Loucy (cell line): Measurements from ENCODE around the gene KBTBD4.
"Not testable (repeated sequence)": the region's sequence is repeated elsewhere in the genome, so short reads cannot be mapped to it uniquely, and the experiment has no call there.

Experiments
- EZH2phosphoT487 ChIP-seq: fragments of 200-600 bp; IDR thresholded peaks from 2 replicates; pipeline ENCODE4 v1.6.1; 2018; ENCODE audit warnings: antibody characterized with exemption, mild to moderate bottlenecking, moderate library complexity, borderline replicate concordance
- TF ChIP-seq, protein P1 (sequence below): fragments of 200-600 bp; sonication (generic); conservative IDR thresholded peaks from 2 replicates; pipeline ENCODE4 v1.5.1; 2014; ENCODE audit warnings: mild to moderate bottlenecking, antibody characterized with exemption, low read length

DNA sequence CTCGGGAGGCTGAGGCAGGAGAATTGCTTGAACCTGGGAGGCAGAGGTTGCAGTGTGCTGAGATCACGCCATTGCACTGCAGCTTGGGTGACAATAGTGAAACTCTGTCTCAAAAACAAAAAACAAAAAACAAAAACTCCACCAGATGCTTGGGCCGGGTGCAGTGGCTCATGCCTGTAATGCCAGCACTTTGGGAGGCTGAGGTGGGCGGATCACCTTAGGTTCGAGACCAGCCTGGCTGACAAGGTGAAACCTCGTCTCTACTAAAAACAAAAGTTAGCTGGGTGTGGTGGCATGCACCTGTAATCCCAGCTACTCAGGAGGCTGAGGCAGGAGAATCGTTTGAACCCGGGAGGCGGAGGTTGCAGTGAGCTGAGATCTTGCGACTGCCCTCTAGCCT, 14.4 kb downstream of the KBTBD4 start:
- TF ChIP-seq, protein P1, sequence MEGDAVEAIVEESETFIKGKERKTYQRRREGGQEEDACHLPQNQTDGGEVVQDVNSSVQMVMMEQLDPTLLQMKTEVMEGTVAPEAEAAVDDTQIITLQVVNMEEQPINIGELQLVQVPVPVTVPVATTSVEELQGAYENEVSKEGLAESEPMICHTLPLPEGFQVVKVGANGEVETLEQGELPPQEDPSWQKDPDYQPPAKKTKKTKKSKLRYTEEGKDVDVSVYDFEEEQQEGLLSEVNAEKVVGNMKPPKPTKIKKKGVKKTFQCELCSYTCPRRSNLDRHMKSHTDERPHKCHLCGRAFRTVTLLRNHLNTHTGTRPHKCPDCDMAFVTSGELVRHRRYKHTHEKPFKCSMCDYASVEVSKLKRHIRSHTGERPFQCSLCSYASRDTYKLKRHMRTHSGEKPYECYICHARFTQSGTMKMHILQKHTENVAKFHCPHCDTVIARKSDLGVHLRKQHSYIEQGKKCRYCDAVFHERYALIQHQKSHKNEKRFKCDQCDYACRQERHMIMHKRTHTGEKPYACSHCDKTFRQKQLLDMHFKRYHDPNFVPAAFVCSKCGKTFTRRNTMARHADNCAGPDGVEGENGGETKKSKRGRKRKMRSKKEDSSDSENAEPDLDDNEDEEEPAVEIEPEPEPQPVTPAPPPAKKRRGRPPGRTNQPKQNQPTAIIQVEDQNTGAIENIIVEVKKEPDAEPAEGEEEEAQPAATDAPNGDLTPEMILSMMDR: not testable (repeated sequence)
- not testable (repeated sequence) for TF ChIP-seq EZH2phosphoT487
